ENCODE data around the gene PMS1.

DNA sequence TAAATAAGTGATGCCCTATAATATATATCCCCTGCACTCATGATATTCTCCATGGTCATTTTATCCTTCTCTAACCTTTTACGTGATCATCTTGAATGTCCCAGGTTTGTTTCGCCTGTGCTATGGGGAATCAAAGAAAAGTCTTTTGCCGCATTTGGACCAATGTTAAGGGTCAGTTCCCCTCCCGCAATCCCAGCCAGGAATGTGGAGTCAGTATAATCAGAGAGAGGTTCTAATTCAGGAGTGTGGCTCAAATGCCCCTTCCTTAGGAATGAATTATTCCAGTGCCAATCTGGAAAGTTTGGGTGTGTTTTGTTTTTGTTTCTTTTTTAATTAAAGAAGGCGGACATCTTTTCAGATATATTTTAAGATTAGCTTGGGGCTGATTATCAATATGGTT, 41.8 kb downstream of the PMS1 start:
- TF ChIP-seq POLR2A (IDR thresholded peaks at IDR 0.05): no peak
- TF ChIP-seq, protein P1, sequence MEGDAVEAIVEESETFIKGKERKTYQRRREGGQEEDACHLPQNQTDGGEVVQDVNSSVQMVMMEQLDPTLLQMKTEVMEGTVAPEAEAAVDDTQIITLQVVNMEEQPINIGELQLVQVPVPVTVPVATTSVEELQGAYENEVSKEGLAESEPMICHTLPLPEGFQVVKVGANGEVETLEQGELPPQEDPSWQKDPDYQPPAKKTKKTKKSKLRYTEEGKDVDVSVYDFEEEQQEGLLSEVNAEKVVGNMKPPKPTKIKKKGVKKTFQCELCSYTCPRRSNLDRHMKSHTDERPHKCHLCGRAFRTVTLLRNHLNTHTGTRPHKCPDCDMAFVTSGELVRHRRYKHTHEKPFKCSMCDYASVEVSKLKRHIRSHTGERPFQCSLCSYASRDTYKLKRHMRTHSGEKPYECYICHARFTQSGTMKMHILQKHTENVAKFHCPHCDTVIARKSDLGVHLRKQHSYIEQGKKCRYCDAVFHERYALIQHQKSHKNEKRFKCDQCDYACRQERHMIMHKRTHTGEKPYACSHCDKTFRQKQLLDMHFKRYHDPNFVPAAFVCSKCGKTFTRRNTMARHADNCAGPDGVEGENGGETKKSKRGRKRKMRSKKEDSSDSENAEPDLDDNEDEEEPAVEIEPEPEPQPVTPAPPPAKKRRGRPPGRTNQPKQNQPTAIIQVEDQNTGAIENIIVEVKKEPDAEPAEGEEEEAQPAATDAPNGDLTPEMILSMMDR (IDR thresholded peaks at IDR 0.05): no peak
